Peyer's patch (tissue), 4 donors: ENCODE measurements around the gene RUVBL2. TPM values are rescaled to one million over a fixed set of nuclear protein-coding genes. Genes with fewer than 3 reads are reported as not detected.
A peak's percentile ranks its signal among the peaks of the same experiment; 100 is the strongest.

Experiments used
- DNase-seq, 3 donors: peaks; one replicate each; pipeline ENCODE4 v3.0.0-alpha.2; 2017 to 2019
- H3K27ac ChIP-seq, 4 donors: fragments of 200-600 bp; sonication (generic); one replicate each; pipeline ENCODE4 v1.5.1; 2016 to 2019
- H3K27me3 ChIP-seq, 2 donors: fragments of 200-600 bp; sonication (generic); one replicate each; pipeline ENCODE4 v1.5.1; 2019
- H3K36me3 ChIP-seq, 3 donors: fragments of 200-600 bp; sonication (generic); one replicate each; pipeline ENCODE4 v1.5.1; 2016 to 2019
- H3K4me1 ChIP-seq, 4 donors: fragments of 200-600 bp; sonication (generic); one replicate each; pipeline ENCODE4 v1.5.1; 2016 to 2019
- H3K4me3 ChIP-seq, 4 donors: fragments of 200-600 bp; sonication (generic); 1 replicate in 3 of 4; 2 replicates in 1 of 4; pipeline ENCODE4 v1.5.1; 2016 to 2019; ENCODE audit warnings: mild to moderate bottlenecking in 1 of 4
- H3K9me3 ChIP-seq, 4 donors: fragments of 200-600 bp; sonication (generic); one replicate each; pipeline ENCODE4 v1.5.1; 2016 to 2019; ENCODE audit warnings: mild to moderate bottlenecking in 1 of 4
- POLR2A ChIP-seq, 2 donors: fragments of 450-650 bp; IDR thresholded peaks; one replicate each; pipeline ENCODE4 v1.5.1; 2017; ENCODE audit warnings: antibody characterized with exemption in 2 of 2, mild to moderate bottlenecking in 2 of 2, moderate library complexity in 2 of 2
- total RNA-seq, 4 donors: library from RNA; depleted of rRNA; stranded (reverse); fragments of >200 nt; gene quantifications; one replicate each; pipeline ENCODE4 v1.1.0, GENCODE V29; 2016
- TF ChIP-seq, protein P1 (sequence below), 6 experiments: fragments of 450-650 bp in 4 of 6; fragments of 200-600 bp in 2 of 6; sonication (generic) in 1 of 6; IDR thresholded peaks; one replicate each; pipeline ENCODE4 v1.5.1; 2017 to 2019; ENCODE audit warnings: antibody characterized with exemption in 6 of 6, mild to moderate bottlenecking in 3 of 6, moderate library complexity in 1 of 6

Gene RUVBL2
- total RNA-seq, 4 donors from 2014 or later: 34.2 to 111 (median 42.8) TPM

- H3K27ac ChIP-seq: no peak overlapping the region
- TF ChIP-seq POLR2A (IDR thresholded peaks at IDR 0.05): no peak
- TF ChIP-seq, protein P1, sequence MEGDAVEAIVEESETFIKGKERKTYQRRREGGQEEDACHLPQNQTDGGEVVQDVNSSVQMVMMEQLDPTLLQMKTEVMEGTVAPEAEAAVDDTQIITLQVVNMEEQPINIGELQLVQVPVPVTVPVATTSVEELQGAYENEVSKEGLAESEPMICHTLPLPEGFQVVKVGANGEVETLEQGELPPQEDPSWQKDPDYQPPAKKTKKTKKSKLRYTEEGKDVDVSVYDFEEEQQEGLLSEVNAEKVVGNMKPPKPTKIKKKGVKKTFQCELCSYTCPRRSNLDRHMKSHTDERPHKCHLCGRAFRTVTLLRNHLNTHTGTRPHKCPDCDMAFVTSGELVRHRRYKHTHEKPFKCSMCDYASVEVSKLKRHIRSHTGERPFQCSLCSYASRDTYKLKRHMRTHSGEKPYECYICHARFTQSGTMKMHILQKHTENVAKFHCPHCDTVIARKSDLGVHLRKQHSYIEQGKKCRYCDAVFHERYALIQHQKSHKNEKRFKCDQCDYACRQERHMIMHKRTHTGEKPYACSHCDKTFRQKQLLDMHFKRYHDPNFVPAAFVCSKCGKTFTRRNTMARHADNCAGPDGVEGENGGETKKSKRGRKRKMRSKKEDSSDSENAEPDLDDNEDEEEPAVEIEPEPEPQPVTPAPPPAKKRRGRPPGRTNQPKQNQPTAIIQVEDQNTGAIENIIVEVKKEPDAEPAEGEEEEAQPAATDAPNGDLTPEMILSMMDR (IDR thresholded peaks at IDR 0.05): no peak
- peaks cover 0 to 20% (median 0%) of the 10 kb centered on the region in 3 donors for H3K36me3 ChIP-seq
These were observed 3.3 kb upstream of the RUVBL2 start for GRCh38 chr19:48990400-48990799.

GRCh38 chr19:48991011-48991609 is 2.6 kb upstream of the RUVBL2 start:
- DNase-seq: no peak
- Histone ChIP-seq H3K9me3 (no peaks in the 10 kb centered on the region), H3K27me3 (no peaks in the 10 kb centered on the region), H3K36me3 (peaks cover 0 to 16% (median 0%) of the 10 kb centered on the region in 3 donors), H3K4me1 (peaks cover 5 to 31% (median 13%) of the 10 kb centered on the region in 4 donors), H3K27ac (peak overlapping the region in 1 of 4 donors; percentile 5), H3K4me3 (peak overlapping the region in 1 of 4 donors; percentile 89)
- TF ChIP-seq POLR2A (IDR thresholded peaks at IDR 0.05): no peak
- TF ChIP-seq, protein P1 (IDR thresholded peaks at IDR 0.05): no peak

More at GRCh38 chr19:48990400-48990799, 3.3 kb upstream of the RUVBL2 start:
- no peak overlapping the region for H3K4me3 ChIP-seq
- H3K9me3 ChIP-seq: no peaks in the 10 kb centered on the region
- H3K27me3 ChIP-seq: no peaks in the 10 kb centered on the region
- DNase-seq: no peak
- H3K4me1 ChIP-seq: peaks cover 5 to 31% (median 13%) of the 10 kb centered on the region in 4 donors

DNA sequence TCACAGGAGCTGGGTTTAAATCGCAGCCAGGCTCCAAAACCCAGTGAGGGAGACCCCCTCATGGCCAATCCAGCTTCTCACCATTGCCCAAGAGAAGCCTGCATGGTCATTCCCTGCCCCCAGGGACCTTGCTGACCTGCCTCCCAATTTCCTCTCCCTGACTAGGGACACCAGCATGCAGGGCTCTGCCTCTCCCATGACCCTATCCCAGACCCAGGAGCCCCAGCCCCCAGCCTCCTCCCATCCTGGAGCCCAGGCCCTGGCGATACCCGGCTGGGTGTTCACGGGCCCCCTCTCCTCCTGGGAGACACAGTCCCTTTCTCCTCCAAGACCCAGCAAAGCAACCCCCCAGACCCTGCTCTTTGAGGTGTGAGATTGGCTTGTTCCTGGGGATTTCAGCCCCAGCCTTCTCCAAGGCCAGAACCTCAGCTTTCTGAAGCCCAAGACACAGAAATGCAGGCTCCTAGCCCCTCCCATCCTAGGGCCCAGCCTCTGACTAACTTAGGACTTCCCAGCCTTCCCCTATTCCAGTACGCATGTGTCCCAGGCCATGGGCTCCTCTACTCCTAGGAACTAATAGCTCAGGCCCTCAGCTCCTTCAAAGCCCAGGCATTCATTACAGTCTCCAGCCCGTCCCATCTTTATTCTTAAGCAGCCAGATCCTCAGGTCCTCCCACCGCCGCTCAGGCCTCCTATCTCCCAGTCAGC is 1.7 kb upstream of the RUVBL2 start:
- Histone ChIP-seq H3K27me3 (no peaks in the 10 kb centered on the region), H3K36me3 (peaks cover 0 to 16% (median 0%) of the 10 kb centered on the region in 3 donors), H3K27ac (peak overlapping the region; percentile 86 to 95 (median 92)), H3K9me3 (no peaks in the 10 kb centered on the region), H3K4me1 (peaks cover 5 to 31% (median 13%) of the 10 kb centered on the region in 4 donors), H3K4me3 (peak overlapping the region; percentile 59 to 89 (median 84))
- peak in 1 of 3 donors; percentile 72 for DNase-seq
- TF ChIP-seq, protein P1 (IDR thresholded peaks at IDR 0.05): no peak
- TF ChIP-seq POLR2A (IDR thresholded peaks at IDR 0.05): peak in 1 of 2 donors; percentile 33

DNA sequence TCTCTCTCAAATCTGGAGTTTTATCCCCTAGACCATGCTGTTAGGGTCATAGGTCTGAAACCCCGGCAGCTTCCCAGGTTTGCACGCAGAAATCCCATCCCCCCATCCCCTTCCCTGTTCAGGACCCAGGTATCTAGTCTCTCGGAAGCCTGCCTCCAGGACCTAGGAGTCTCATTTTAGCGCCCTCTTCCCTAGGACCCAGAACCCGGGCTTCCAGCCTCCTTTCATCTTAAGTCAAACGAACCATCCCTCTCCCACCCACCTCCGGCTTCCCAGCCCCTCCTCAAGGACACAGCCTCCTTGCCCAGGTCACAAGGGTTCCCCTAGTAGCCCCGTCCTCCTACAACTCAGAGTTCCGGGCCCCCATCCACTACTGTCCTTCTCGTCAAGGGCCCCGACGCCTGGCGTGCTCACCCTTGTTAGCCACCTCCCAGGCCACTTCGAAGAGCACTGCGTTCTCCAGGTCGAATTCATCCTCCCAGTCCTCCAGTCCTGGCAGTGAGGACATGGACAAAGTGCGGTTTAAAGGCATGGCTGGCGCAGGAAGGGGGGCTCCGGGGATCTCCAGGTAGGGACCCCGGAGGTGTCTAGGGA is 1.0 kb upstream of the RUVBL2 start:
- TF ChIP-seq POLR2A (IDR thresholded peaks at IDR 0.05): no peak
- TF ChIP-seq, protein P1 (IDR thresholded peaks at IDR 0.05): no peak
- peak overlapping the region; percentile 59 to 89 (median 84) for H3K4me3 ChIP-seq
- peaks cover 0 to 16% (median 0%) of the 10 kb centered on the region in 3 donors for H3K36me3 ChIP-seq
- H3K27ac ChIP-seq: peak overlapping the region; percentile 86 to 95 (median 92)
- DNase-seq: peak in 2 of 3 donors; percentile 29 to 53
- peaks cover 5 to 31% (median 13%) of the 10 kb centered on the region in 4 donors for H3K4me1 ChIP-seq
- no peaks in the 10 kb centered on the region for H3K27me3 ChIP-seq
- H3K9me3 ChIP-seq: no peaks in the 10 kb centered on the region

DNA sequence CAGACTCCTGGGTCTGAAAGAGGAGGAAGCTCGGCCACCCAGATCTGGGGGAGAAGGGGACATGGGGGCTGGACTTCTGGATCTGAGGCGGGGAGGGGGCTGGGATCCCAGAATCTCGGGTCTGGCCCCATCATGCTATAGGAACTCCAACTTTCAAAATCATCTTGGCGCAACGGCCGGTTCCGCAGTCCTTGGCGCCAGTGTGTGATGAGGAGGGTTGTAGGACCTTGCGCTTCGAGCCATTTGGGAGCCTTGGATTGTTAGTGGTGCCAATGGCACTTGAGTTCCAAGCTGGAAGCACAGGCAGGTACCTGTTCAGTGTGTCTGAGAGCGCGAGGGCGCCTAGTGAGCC is 324 bp downstream of the RUVBL2 start:
- H3K27me3 ChIP-seq: no peaks in the 10 kb centered on the region
- TF ChIP-seq, protein P1 (IDR thresholded peaks at IDR 0.05): no peak
- TF ChIP-seq POLR2A (IDR thresholded peaks at IDR 0.05): no peak
- H3K36me3 ChIP-seq: peaks cover 0 to 8% (median 0%) of the 10 kb centered on the region in 3 donors
- H3K9me3 ChIP-seq: no peaks in the 10 kb centered on the region
- peak overlapping the region; percentile 86 to 95 (median 92) for H3K27ac ChIP-seq
- DNase-seq: no peak
- peaks cover 5 to 31% (median 13%) of the 10 kb centered on the region in 4 donors for H3K4me1 ChIP-seq
- peak overlapping the region; percentile 59 to 89 (median 84) for H3K4me3 ChIP-seq
